Glutamatergic neuron (in vitro differentiated cells): ENCODE data around the gene THADA. TPM values are rescaled to one million over a fixed set of nuclear protein-coding genes. Genes with fewer than 3 reads are reported as not detected.

Experiments used
- DNase-seq: peaks from one replicate; pipeline ENCODE4 v3.0.0; 2022
- H3K27ac Mint-ChIP-seq: one replicate; pipeline ENCODE4 v1.8.0; 2020; ENCODE audit warnings: mild to moderate bottlenecking, mixed read lengths, inconsistent platforms; ENCODE audit not compliant: unreplicated experiment
- H3K27me3 Mint-ChIP-seq: one replicate; pipeline ENCODE4 v1.8.0; 2020; ENCODE audit warnings: mild to moderate bottlenecking, moderate library complexity, mixed read lengths, inconsistent platforms; ENCODE audit not compliant: unreplicated experiment
- H3K36me3 Mint-ChIP-seq: one replicate; pipeline ENCODE4 v1.8.0; 2020; ENCODE audit warnings: mild to moderate bottlenecking, mixed read lengths, inconsistent platforms; ENCODE audit not compliant: unreplicated experiment
- H3K4me1 Mint-ChIP-seq: one replicate; pipeline ENCODE4 v1.8.0; 2020; ENCODE audit warnings: mild to moderate bottlenecking, low read depth, mixed read lengths, inconsistent platforms; ENCODE audit not compliant: unreplicated experiment
- H3K4me3 Mint-ChIP-seq: one replicate; pipeline ENCODE4 v1.8.0; 2020; ENCODE audit warnings: mild to moderate bottlenecking, mixed read lengths, inconsistent platforms; ENCODE audit not compliant: unreplicated experiment
- H3K9me3 Mint-ChIP-seq: one replicate; pipeline ENCODE4 v1.8.0; 2020; ENCODE audit warnings: mild to moderate bottlenecking, moderate library complexity, mixed read lengths, inconsistent platforms; ENCODE audit not compliant: unreplicated experiment
- CTCF ChIP-seq: fragments of 200-600 bp; sonication (generic); IDR thresholded peaks from one replicate; pipeline ENCODE4 v1.5.0; 2021; ENCODE audit not compliant: partially characterized antibody, unreplicated experiment
- total RNA-seq: library from RNA; stranded (reverse); fragmentation: NEBNext Ultra II Directional; extraction: Animal tissue kit (Norgen Biotek cat#: 25700); gene quantifications from one replicate; pipeline ENCODE4 v1.2.1, GENCODE V29; 2021; ENCODE audit not compliant: unreplicated experiment

The THADA gene
- total RNA-seq, 1 donor from 2014 or later = 15.0 TPM

- DNase-seq = no peak
- Mint-ChIP-seq H3K4me1 (peaks cover 3% of the 10 kb centered on the region), H3K4me3 (no peak overlapping the region), H3K27ac (no peak overlapping the region), H3K36me3 (no peaks in the 10 kb centered on the region), H3K27me3 (peaks cover 8% of the 10 kb centered on the region), H3K9me3 (peaks cover 8% of the 10 kb centered on the region)
- no peak for TF ChIP-seq CTCF
These were observed 410.7 kb downstream of the THADA start for GRCh38 chr2:43185146-43185545.

- no peak overlapping the region for H3K27ac Mint-ChIP-seq
- no peak for TF ChIP-seq CTCF
- DNase-seq = no peak
- H3K4me1 Mint-ChIP-seq = peaks cover 3% of the 10 kb centered on the region
- no peak overlapping the region for H3K4me3 Mint-ChIP-seq
- H3K27me3 Mint-ChIP-seq = peaks cover 8% of the 10 kb centered on the region
- H3K9me3 Mint-ChIP-seq = peaks cover 8% of the 10 kb centered on the region
- no peaks in the 10 kb centered on the region for H3K36me3 Mint-ChIP-seq
These were observed 411.4 kb downstream of the THADA start for GRCh38 chr2:43184339-43184895.

DNA sequence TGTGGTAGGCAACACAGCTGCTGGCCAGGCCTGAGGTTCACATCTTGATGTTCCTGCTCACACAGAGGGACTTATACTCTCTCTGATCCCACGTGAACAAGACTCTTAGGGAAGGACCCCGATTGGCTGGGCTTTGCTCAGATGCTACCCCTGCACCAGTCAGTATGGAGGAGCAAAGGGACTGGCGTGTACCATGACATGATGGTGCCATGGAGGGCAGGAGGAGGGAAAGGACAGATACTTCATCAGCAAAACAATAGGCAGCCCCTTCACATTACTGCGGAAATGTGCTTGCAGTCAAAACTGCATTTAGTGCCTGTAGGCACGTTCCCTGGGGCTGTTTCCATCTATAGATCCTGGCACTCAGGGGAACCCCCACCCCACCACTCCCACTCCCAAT lies 412.1 kb downstream of the THADA start:
- no peak overlapping the region for H3K27ac Mint-ChIP-seq
- peaks cover 8% of the 10 kb centered on the region for H3K9me3 Mint-ChIP-seq
- H3K4me3 Mint-ChIP-seq = no peak overlapping the region
- no peak for DNase-seq
- TF ChIP-seq CTCF = no peak
- H3K36me3 Mint-ChIP-seq = no peaks in the 10 kb centered on the region
- peaks cover 5% of the 10 kb centered on the region for H3K27me3 Mint-ChIP-seq
- H3K4me1 Mint-ChIP-seq = peaks cover 3% of the 10 kb centered on the region

- no peaks in the 10 kb centered on the region for H3K4me1 Mint-ChIP-seq
- no peak overlapping the region for H3K4me3 Mint-ChIP-seq
- no peaks in the 10 kb centered on the region for H3K36me3 Mint-ChIP-seq
- H3K9me3 Mint-ChIP-seq = peaks cover 4% of the 10 kb centered on the region
- no peak for DNase-seq
- H3K27ac Mint-ChIP-seq = no peak overlapping the region
- TF ChIP-seq CTCF = no peak
- peaks cover 5% of the 10 kb centered on the region for H3K27me3 Mint-ChIP-seq
These were observed 414.9 kb downstream of the THADA start for GRCh38 chr2:43180897-43181296.

Other genes with a start within 250 kb of the THADA start
- gene PLEKHH2, start 41.2 kb upstream of the THADA start, total RNA-seq = 0.71 TPM
- 0.49 TPM for gene C1GALT1C1L, start 80.4 kb upstream of the THADA start, total RNA-seq
- gene DYNC2LI1, start 178.0 kb upstream of the THADA start, total RNA-seq = 11.9 TPM
- not detected for gene ABCG5, start 242.8 kb upstream of the THADA start, total RNA-seq
- gene ABCG8, start 242.9 kb upstream of the THADA start, total RNA-seq = not detected